Suprapubic skin (tissue), 4 donors: Measurements from ENCODE around the gene SLC29A3. TPM values are rescaled to one million over a fixed set of nuclear protein-coding genes. Genes with fewer than 3 reads are reported as not detected.

Experiments
- DNase-seq, 2 donors: peaks; one replicate each; pipeline ENCODE4 v3.0.0-alpha.2; 2019; ENCODE audit warnings: low spot score in 2 of 2
- H3K27ac ChIP-seq: fragments of 200-600 bp; sonication (generic); one replicate; pipeline ENCODE4 v1.5.1; 2019
- H3K27me3 ChIP-seq: fragments of 200-600 bp; sonication (generic); one replicate; pipeline ENCODE4 v1.5.1; 2019
- H3K36me3 ChIP-seq: fragments of 200-600 bp; sonication (generic); one replicate; pipeline ENCODE4 v1.5.1; 2019
- H3K4me1 ChIP-seq: fragments of 200-600 bp; sonication (generic); one replicate; pipeline ENCODE4 v1.5.1; 2019
- H3K4me3 ChIP-seq: fragments of 200-600 bp; sonication (generic); one replicate; pipeline ENCODE4 v1.5.1; 2019; ENCODE audit warnings: mild to moderate bottlenecking
- H3K9me3 ChIP-seq: fragments of 200-600 bp; sonication (generic); one replicate; pipeline ENCODE4 v1.5.1; 2019
- CTCF ChIP-seq, 2 donors: fragments of 200-600 bp in 1 of 2; fragments of 450-650 bp in 1 of 2; sonication (generic) in 1 of 2; IDR thresholded peaks; one replicate each; pipeline ENCODE4 v1.5.1; 2016 to 2019; ENCODE audit warnings: antibody characterized with exemption in 2 of 2, mild to moderate bottlenecking in 1 of 2, moderate library complexity in 1 of 2
- EP300 ChIP-seq: sonication (generic); formaldehyde crosslinking; IDR thresholded peaks from one replicate; pipeline ENCODE4 v1.6.1; 2017; ENCODE audit warnings: antibody characterized with exemption
- POLR2A ChIP-seq, 2 donors: fragments of 450-650 bp; IDR thresholded peaks; one replicate each; pipeline ENCODE4 v1.6.1; 2017; ENCODE audit warnings: antibody characterized with exemption in 2 of 2, mild to moderate bottlenecking in 2 of 2, moderate library complexity in 2 of 2
- POLR2AphosphoS5 ChIP-seq, 3 donors: sonication (generic); formaldehyde crosslinking; IDR thresholded peaks; one replicate each; pipeline ENCODE4 v1.6.1; 2017; ENCODE audit warnings: antibody characterized with exemption in 3 of 3
- WGBS: methylation state at CpG from one replicate; pipeline ENCODE4 v1.1.5; 2018; 5-methylcytosine and 5-hydroxymethylcytosine counted together
- total RNA-seq, 4 donors: library from RNA; depleted of rRNA; stranded (reverse); fragments of >200 nt; gene quantifications; one replicate each; pipeline ENCODE4 v1.1.0, GENCODE V29; 2016

The SLC29A3 gene
- total RNA-seq, 4 donors from 2014 or later, result 1.3 to 2.8 (median 2.2) TPM

GRCh38 chr10:71302874-71303568 is 16.0 kb upstream of the SLC29A3 start:
- H3K27ac ChIP-seq, result no peak overlapping the region
- DNase-seq, result no peak
- H3K4me3 ChIP-seq, result no peak overlapping the region
- 32% methylated on average over 7 of the region's 8 CpGs for WGBS
- no peak for TF ChIP-seq EP300
- TF ChIP-seq CTCF (IDR thresholded peaks at IDR 0.05), result peak in 1 of 2 donors; percentile 41
- no peaks in the 10 kb centered on the region for H3K27me3 ChIP-seq
- peaks cover 17% of the 10 kb centered on the region for H3K4me1 ChIP-seq
- no peaks in the 10 kb centered on the region for H3K9me3 ChIP-seq
- no peaks in the 10 kb centered on the region for H3K36me3 ChIP-seq

GRCh38 chr10:71303569-71303907 is 15.5 kb upstream of the SLC29A3 start:
- no peak for TF ChIP-seq CTCF (IDR thresholded peaks at IDR 0.05)
- TF ChIP-seq POLR2A (IDR thresholded peaks at IDR 0.05), result no peak
- no peak for TF ChIP-seq EP300
- TF ChIP-seq POLR2AphosphoS5 (IDR thresholded peaks at IDR 0.05), result no peak
- Histone ChIP-seq H3K4me3 (no peak overlapping the region), H3K27ac (no peak overlapping the region), H3K4me1 (peaks cover 17% of the 10 kb centered on the region), H3K27me3 (no peaks in the 10 kb centered on the region), H3K36me3 (no peaks in the 10 kb centered on the region), H3K9me3 (no peaks in the 10 kb centered on the region)
- no peak for DNase-seq
- 0% methylated on average over 1 of the region's 1 CpG for WGBS

- H3K9me3 ChIP-seq, result no peaks in the 10 kb centered on the region
- 53% methylated on average over 6 of the region's 6 CpGs for WGBS
- no peak overlapping the region for H3K4me3 ChIP-seq
- H3K27me3 ChIP-seq, result no peaks in the 10 kb centered on the region
- H3K4me1 ChIP-seq, result peaks cover 21% of the 10 kb centered on the region
- no peak overlapping the region for H3K27ac ChIP-seq
- DNase-seq, result no peak
- H3K36me3 ChIP-seq, result no peaks in the 10 kb centered on the region
- TF ChIP-seq CTCF (IDR thresholded peaks at IDR 0.05) (no peak), POLR2A (IDR thresholded peaks at IDR 0.05) (no peak), EP300 (no peak), POLR2AphosphoS5 (IDR thresholded peaks at IDR 0.05) (no peak)
These were observed 14.1 kb upstream of the SLC29A3 start for GRCh38 chr10:71304914-71305313.

GRCh38 chr10:71306979-71307378 is 12.1 kb upstream of the SLC29A3 start:
- no peaks in the 10 kb centered on the region for H3K36me3 ChIP-seq
- no peak for TF ChIP-seq EP300
- no peak for TF ChIP-seq CTCF (IDR thresholded peaks at IDR 0.05)
- TF ChIP-seq POLR2AphosphoS5 (IDR thresholded peaks at IDR 0.05), result no peak
- TF ChIP-seq POLR2A (IDR thresholded peaks at IDR 0.05), result no peak
- no peaks in the 10 kb centered on the region for H3K9me3 ChIP-seq
- DNase-seq, result no peak
- H3K27me3 ChIP-seq, result no peaks in the 10 kb centered on the region
- no peak overlapping the region for H3K27ac ChIP-seq
- no peak overlapping the region for H3K4me3 ChIP-seq
- 97% methylated on average over 3 of the region's 3 CpGs for WGBS
- H3K4me1 ChIP-seq, result peaks cover 5% of the 10 kb centered on the region

GRCh38 chr10:71307469-71308085 is 11.5 kb upstream of the SLC29A3 start:
- Histone ChIP-seq H3K4me3 (no peak overlapping the region), H3K9me3 (no peaks in the 10 kb centered on the region), H3K27ac (no peak overlapping the region), H3K4me1 (peaks cover 5% of the 10 kb centered on the region), H3K36me3 (no peaks in the 10 kb centered on the region), H3K27me3 (no peaks in the 10 kb centered on the region)
- no peak for DNase-seq
- WGBS, result 78% methylated on average over 8 of the region's 8 CpGs
- TF ChIP-seq CTCF (IDR thresholded peaks at IDR 0.05), result no peak
- no peak for TF ChIP-seq EP300
- TF ChIP-seq POLR2AphosphoS5 (IDR thresholded peaks at IDR 0.05), result no peak
- no peak for TF ChIP-seq POLR2A (IDR thresholded peaks at IDR 0.05)
